ENCODE results near the gene TMEM30B.
A peak's percentile ranks its signal among the peaks of the same experiment; 100 is the strongest.
"Not testable (repeated sequence)": the region's sequence is repeated elsewhere in the genome, so short reads cannot be mapped to it uniquely, and the experiment has no call there.

Gene TMEM30B

DNA sequence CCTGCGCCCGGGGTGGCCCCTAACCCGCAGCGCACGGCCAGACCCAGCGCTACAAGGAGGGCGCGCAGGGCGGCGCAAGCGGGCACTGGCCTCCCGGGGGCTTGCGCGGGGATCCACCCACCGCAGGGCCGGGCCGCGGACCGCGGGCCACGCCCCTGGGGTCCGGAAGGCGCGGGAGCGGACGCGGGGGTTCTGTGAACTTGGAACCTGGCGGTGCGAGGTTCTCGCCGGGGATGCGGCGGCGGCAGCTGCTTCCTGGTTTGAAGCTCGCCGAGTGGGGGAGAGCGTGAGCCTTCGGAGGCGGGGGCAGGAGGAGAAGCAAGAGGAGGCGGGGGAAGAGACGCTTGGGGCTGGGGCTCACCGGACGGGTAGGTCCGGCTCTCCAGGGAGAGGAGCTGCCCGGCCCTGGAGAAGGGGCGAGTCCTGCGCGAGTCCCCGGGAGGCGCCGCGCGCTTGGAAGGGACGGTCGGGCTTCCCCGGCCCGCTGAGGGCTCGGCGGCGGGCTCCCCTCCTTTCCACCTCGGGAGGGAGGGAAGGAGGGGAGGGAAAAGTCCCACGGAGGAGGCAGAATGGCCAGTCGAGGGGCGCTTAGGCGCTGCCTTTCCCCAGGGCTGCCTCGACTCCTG lies 40.4 kb upstream of the TMEM30B start, which contains the start of gene PRKCH:
Gene PRKCH, plus strand, starts transcription at position 195 of the 626 bp plus-strand sequence. CDS start 523 bp downstream, outside the sequence.
- Histone ChIP-seq H3K9me3 (replicated peaks; ENCODE audit: low read length) (no peaks in the 10 kb centered on the region), H3K4me2 (ENCODE audit: low read length) (peak within 1 kb of the TSS; percentile 97), H3K4me1 (ENCODE audit: control insufficient read depth, insufficient read depth, low read length) (peaks cover 14% of the 10 kb centered on the region), H3K9ac (ENCODE audit: low read depth, low read length) (peak within 1 kb of the TSS; percentile 51), H3K27me3 (ENCODE audit: control insufficient read depth, insufficient read depth, low read length) (peaks cover 65% of the 10 kb centered on the region), H3K4me3 (ENCODE audit: low read length) (peak within 1 kb of the TSS; percentile 76), H3K36me3 (ENCODE audit: insufficient read depth, low read length) (no peaks in the 10 kb centered on the region)

DNA sequence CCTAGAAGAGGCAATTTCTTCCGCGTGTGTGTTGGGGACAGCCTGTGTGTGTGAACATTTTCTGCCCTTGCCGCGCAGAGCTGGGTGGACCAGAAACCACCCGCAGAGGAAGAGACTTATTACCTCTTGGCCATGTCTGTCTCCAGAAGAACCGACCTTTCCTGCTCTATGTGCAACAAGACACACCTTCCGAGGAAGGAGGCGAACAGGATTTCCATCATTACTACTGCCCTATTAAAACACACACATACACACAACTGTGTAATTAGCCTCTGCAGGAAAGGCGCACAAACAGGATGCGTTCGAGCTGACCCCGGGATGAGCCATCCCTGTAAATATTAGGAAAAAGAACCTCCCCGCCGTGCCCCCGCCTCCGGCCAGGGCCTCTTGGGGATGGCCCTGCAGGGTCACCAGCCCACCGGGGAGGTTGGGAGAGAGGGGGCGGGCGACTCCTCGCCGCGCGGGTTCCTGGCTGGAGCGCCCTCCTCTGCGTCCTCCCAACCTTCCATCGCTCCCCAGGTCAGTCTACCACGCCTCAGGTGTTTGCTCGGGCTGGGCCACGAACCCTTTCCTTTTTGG lies 39.8 kb upstream of the TMEM30B start:
- H3K36me3 ChIP-seq (ENCODE audit: insufficient read depth, low read length) = no peaks in the 10 kb centered on the region
- peak overlapping the region; percentile 97 for H3K4me2 ChIP-seq (ENCODE audit: low read length)
- H3K9me3 ChIP-seq (replicated peaks; ENCODE audit: low read length) = no peaks in the 10 kb centered on the region
- H3K4me3 ChIP-seq (ENCODE audit: low read length) = peak overlapping the region; percentile 76
- peaks cover 14% of the 10 kb centered on the region for H3K4me1 ChIP-seq (ENCODE audit: control insufficient read depth, insufficient read depth, low read length)
- peaks cover 67% of the 10 kb centered on the region for H3K27me3 ChIP-seq (ENCODE audit: control insufficient read depth, insufficient read depth, low read length)
- H3K9ac ChIP-seq (ENCODE audit: low read depth, low read length) = peak overlapping the region; percentile 51

DNA sequence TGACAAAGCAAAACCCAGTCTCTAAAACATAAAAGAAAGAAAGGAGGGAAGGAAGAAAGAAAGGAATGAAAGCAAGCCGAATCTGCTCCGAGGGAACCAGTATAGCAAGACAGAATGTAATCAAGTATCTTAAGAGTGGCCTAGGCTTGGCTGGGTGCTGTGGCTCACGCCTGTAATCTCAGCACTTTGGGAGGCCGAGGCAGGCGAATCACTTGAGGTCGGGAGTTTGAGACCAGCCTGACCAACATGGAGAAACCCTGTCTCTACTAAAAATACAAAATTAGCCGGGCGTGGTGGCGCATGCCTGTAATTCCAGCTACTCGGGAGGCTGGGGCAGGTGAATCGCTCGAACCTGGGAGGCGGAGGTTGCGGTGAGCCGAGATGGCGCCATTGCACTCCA lies 39.0 kb upstream of the TMEM30B start:
- H3K36me3 ChIP-seq (ENCODE audit: insufficient read depth, low read length); H3K9me3 ChIP-seq (replicated peaks; ENCODE audit: low read length); H3K4me2 ChIP-seq (ENCODE audit: low read length); H3K4me3 ChIP-seq (ENCODE audit: low read length); H3K9ac ChIP-seq (ENCODE audit: low read depth, low read length): not testable (repeated sequence)
- peaks cover 69% of the 10 kb centered on the region for H3K27me3 ChIP-seq (ENCODE audit: control insufficient read depth, insufficient read depth, low read length)
- H3K4me1 ChIP-seq (ENCODE audit: control insufficient read depth, insufficient read depth, low read length) = peaks cover 14% of the 10 kb centered on the region

DNA sequence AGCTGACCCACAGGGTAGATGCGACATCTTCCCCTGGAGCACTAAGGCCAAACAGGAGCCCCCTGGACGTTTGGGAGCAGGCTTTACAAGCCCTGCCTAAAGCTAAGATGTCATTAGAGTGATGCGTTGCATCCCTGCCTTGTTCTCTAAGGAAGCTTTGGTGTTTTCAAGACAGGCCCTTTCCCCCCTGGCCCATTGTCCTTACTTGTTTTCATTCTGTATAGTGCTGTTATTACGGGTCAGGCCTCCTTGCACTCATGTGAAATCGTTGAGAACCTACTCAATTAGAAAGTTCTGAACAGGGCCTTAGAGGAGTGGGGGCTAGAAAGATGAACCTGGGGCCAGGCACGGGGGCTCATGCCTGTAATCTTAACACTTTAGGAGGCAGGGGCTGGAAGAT lies 38.6 kb upstream of the TMEM30B start:
- H3K9me3 ChIP-seq (replicated peaks; ENCODE audit: low read length) = no peaks in the 10 kb centered on the region
- no peak overlapping the region for H3K4me3 ChIP-seq (ENCODE audit: low read length)
- H3K36me3 ChIP-seq (ENCODE audit: insufficient read depth, low read length) = no peaks in the 10 kb centered on the region
- no peak overlapping the region for H3K9ac ChIP-seq (ENCODE audit: low read depth, low read length)
- peaks cover 70% of the 10 kb centered on the region for H3K27me3 ChIP-seq (ENCODE audit: control insufficient read depth, insufficient read depth, low read length)
- peaks cover 14% of the 10 kb centered on the region for H3K4me1 ChIP-seq (ENCODE audit: control insufficient read depth, insufficient read depth, low read length)
- H3K4me2 ChIP-seq (ENCODE audit: low read length) = no peak overlapping the region

DNA sequence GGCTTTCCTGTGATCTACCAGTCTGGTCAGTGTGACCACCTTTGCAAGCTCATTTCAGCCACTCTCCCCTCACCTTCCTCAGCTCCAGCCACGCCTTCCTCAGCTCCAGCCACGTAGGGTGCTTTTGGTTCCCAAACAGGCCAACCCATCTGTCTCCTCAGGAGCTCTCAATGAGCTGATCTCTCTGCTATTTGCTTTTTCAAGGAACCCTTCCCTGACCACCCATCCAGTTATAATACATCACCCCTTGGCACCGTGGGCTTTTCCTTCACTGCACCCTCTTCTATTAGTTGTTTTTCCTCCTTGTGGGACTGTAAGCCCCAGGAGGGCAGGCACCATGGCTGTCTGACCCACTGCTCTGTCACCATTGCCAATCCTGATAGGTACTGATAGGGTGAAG lies 37.9 kb upstream of the TMEM30B start:
- Histone ChIP-seq H3K27me3 (ENCODE audit: control insufficient read depth, insufficient read depth, low read length) (peaks cover 70% of the 10 kb centered on the region), H3K9me3 (replicated peaks; ENCODE audit: low read length) (no peaks in the 10 kb centered on the region)

DNA sequence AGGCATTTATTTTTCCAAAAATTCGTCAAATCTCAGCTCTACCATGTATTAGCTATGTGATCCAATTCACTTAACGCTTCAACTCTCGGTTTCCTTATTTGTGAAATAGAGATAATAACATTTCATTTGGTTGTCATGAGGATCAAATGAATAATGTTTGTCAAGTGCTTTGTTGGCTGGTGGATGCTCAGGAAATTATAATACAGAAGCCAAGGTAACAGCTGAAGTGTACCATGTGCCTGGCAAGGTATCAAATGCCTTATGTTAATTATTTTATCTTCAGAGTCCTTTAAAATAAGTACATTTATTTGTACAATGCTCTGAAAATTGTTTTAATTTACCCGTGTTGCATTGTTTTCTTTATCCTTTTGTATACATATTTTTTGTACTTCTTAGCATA lies 34.2 kb upstream of the TMEM30B start:
- Histone ChIP-seq H3K9ac (ENCODE audit: low read depth, low read length) (no peak overlapping the region), H3K4me2 (ENCODE audit: low read length) (no peak overlapping the region), H3K36me3 (ENCODE audit: insufficient read depth, low read length) (no peaks in the 10 kb centered on the region), H3K27me3 (ENCODE audit: control insufficient read depth, insufficient read depth, low read length) (peaks cover 43% of the 10 kb centered on the region), H3K9me3 (replicated peaks; ENCODE audit: low read length) (peaks cover 3% of the 10 kb centered on the region), H3K4me1 (ENCODE audit: control insufficient read depth, insufficient read depth, low read length) (no peaks in the 10 kb centered on the region), H3K4me3 (ENCODE audit: low read length) (no peak overlapping the region)

More for the DNA sequence above, 37.9 kb upstream of the TMEM30B start:
- Histone ChIP-seq H3K4me2 (ENCODE audit: low read length) (no peak overlapping the region), H3K4me3 (ENCODE audit: low read length) (no peak overlapping the region), H3K9ac (ENCODE audit: low read depth, low read length) (no peak overlapping the region), H3K4me1 (ENCODE audit: control insufficient read depth, insufficient read depth, low read length) (peaks cover 14% of the 10 kb centered on the region), H3K36me3 (ENCODE audit: insufficient read depth, low read length) (no peaks in the 10 kb centered on the region)

DNA sequence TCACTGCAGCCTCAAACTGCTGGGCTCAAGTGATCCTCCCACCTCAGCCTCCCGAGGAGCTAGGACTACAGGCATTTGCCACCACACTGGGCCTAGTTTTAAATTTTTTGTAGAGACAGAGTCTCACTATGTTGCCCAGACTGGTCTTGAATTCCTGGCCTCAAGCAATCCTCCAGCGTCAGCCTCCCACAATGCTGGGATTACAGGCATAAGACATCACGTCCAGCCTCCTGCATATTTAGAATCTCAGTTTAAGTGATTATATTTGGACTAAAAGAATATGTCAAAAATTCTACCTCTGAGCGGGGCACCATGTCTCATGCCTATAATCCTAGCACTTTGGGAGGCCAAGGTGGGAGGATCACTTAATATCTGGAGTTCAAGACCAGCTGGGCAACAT lies 27.6 kb upstream of the TMEM30B start:
- not testable (repeated sequence) for H3K4me3 ChIP-seq (ENCODE audit: low read length); H3K4me2 ChIP-seq (ENCODE audit: low read length); H3K4me1 ChIP-seq (ENCODE audit: control insufficient read depth, insufficient read depth, low read length); H3K9ac ChIP-seq (ENCODE audit: low read depth, low read length); H3K36me3 ChIP-seq (ENCODE audit: insufficient read depth, low read length); H3K27me3 ChIP-seq (ENCODE audit: control insufficient read depth, insufficient read depth, low read length); H3K9me3 ChIP-seq (replicated peaks; ENCODE audit: low read length)

DNA sequence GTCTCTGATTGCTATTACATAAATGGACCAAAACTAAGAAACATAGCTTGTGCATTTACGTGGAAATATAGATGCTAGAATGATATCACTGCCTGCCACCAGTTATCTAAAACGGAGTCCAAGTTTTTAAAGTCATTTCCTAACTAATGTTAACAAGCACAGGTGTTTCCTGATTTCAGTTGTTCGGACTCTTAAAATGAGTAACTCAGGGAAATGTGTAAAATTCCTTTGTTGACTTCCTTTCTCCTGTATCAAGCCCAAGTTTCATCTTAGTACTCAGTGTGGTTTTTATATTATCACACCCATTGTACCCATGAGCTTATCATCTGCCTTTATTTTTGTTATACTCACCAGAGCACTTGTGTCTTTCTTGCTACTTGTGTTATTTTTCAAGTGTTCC lies 27.1 kb upstream of the TMEM30B start:
- peaks cover 5% of the 10 kb centered on the region for H3K27me3 ChIP-seq (ENCODE audit: control insufficient read depth, insufficient read depth, low read length)
- H3K4me2 ChIP-seq (ENCODE audit: low read length) = no peak overlapping the region
- H3K4me1 ChIP-seq (ENCODE audit: control insufficient read depth, insufficient read depth, low read length) = no peaks in the 10 kb centered on the region
- H3K36me3 ChIP-seq (ENCODE audit: insufficient read depth, low read length) = no peaks in the 10 kb centered on the region
- H3K9me3 ChIP-seq (replicated peaks; ENCODE audit: low read length) = peaks cover 4% of the 10 kb centered on the region
- H3K4me3 ChIP-seq (ENCODE audit: low read length) = no peak overlapping the region
- H3K9ac ChIP-seq (ENCODE audit: low read depth, low read length) = no peak overlapping the region

DNA sequence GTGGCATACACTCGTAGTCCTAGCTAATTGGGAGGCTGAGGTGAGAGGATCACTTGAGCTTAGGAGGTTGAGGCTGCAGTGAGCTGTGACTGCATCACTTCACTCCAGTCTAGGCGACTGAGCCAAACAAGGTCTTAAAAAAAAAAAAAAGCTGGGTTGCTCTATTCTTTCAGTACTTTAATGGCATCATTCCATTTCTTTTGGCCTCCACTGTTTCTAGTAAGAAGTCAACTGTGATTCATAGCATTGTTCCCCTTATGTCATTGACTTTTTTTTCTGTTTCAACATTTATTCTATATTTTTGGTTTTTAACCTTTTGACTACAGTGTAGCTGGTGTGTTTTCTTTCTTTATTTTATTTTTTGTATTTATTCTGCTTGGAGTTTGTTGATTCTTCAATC lies 23.6 kb upstream of the TMEM30B start:
- Histone ChIP-seq H3K4me3 (ENCODE audit: low read length) (no peak overlapping the region), H3K4me2 (ENCODE audit: low read length) (no peak overlapping the region), H3K36me3 (ENCODE audit: insufficient read depth, low read length) (no peaks in the 10 kb centered on the region), H3K9me3 (replicated peaks; ENCODE audit: low read length) (no peaks in the 10 kb centered on the region), H3K4me1 (ENCODE audit: control insufficient read depth, insufficient read depth, low read length) (no peaks in the 10 kb centered on the region), H3K27me3 (ENCODE audit: control insufficient read depth, insufficient read depth, low read length) (peaks cover 6% of the 10 kb centered on the region), H3K9ac (ENCODE audit: low read depth, low read length) (no peak overlapping the region)

DNA sequence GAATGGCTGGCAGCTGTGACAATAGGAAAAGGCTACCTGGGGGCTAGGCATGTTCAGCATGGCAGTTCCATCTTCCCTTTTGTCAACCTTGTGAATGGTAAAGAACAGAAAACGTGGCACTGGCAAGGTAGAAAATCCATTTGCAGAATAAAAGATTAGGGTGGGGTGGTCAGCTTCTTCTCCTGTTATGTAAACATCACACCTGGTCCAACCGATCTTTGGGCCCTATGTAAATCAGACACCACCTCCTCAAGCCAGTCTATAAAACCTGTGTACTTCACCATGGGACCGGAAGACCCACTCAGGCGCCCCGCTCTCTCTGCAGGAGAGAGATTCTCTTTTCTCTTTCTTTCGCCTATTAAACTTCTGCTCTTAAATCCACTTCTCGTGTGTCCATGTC lies 19.6 kb upstream of the TMEM30B start:
- no peak overlapping the region for H3K9ac ChIP-seq (ENCODE audit: low read depth, low read length)
- H3K4me2 ChIP-seq (ENCODE audit: low read length) = no peak overlapping the region
- no peaks in the 10 kb centered on the region for H3K9me3 ChIP-seq (replicated peaks; ENCODE audit: low read length)
- H3K4me3 ChIP-seq (ENCODE audit: low read length) = no peak overlapping the region
- peaks cover 14% of the 10 kb centered on the region for H3K27me3 ChIP-seq (ENCODE audit: control insufficient read depth, insufficient read depth, low read length)
- H3K36me3 ChIP-seq (ENCODE audit: insufficient read depth, low read length) = no peaks in the 10 kb centered on the region
- no peaks in the 10 kb centered on the region for H3K4me1 ChIP-seq (ENCODE audit: control insufficient read depth, insufficient read depth, low read length)

DNA sequence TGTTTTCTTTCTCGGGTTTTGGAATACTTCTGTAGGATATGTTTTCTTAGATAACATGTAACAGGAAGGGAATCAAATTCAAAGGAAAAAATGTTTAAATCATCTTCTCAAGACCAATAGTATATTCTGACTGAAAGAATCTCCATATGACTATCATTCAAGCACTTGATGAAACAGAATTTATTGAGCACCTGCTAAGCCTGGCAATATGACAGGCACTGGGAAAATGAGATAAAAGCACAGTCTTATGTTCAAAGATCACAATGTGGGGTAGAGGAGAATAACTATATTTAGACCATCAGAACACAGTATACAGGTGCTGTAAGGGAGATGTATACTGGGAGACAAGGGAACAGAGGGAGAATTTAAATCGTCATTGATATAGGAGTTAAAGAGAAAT lies 19.1 kb upstream of the TMEM30B start:
- Histone ChIP-seq H3K36me3 (ENCODE audit: insufficient read depth, low read length) (no peaks in the 10 kb centered on the region), H3K9me3 (replicated peaks; ENCODE audit: low read length) (no peaks in the 10 kb centered on the region), H3K27me3 (ENCODE audit: control insufficient read depth, insufficient read depth, low read length) (peaks cover 18% of the 10 kb centered on the region), H3K4me3 (ENCODE audit: low read length) (no peak overlapping the region), H3K4me1 (ENCODE audit: control insufficient read depth, insufficient read depth, low read length) (no peaks in the 10 kb centered on the region), H3K4me2 (ENCODE audit: low read length) (no peak overlapping the region), H3K9ac (ENCODE audit: low read depth, low read length) (no peak overlapping the region)

DNA sequence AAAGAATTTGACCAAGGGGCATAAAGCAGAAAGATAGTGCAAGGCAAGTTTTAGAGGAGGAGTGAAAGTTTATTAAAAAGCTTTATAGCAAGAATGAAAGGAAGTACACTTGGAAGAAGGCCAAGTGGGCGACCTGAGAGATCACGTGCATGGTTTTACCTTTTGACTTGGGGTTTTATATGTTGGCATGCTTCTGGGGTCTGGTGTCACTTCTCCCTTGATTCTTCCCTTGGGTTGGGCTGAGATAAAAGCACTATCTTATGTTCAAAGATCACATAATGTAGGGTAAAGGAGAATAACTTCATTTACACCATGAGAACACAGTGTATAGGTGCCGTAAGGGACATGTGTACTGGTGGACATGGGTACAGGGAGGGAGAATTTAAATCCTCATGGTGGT lies 17.7 kb upstream of the TMEM30B start:
- no peaks in the 10 kb centered on the region for H3K36me3 ChIP-seq (ENCODE audit: insufficient read depth, low read length)
- no peak overlapping the region for H3K4me2 ChIP-seq (ENCODE audit: low read length)
- H3K27me3 ChIP-seq (ENCODE audit: control insufficient read depth, insufficient read depth, low read length) = peaks cover 18% of the 10 kb centered on the region
- H3K4me3 ChIP-seq (ENCODE audit: low read length) = no peak overlapping the region
- H3K4me1 ChIP-seq (ENCODE audit: control insufficient read depth, insufficient read depth, low read length) = no peaks in the 10 kb centered on the region
- no peaks in the 10 kb centered on the region for H3K9me3 ChIP-seq (replicated peaks; ENCODE audit: low read length)
- no peak overlapping the region for H3K9ac ChIP-seq (ENCODE audit: low read depth, low read length)

Data from skeletal muscle satellite cell (primary cell).